ENCODE results near the gene TLR3.
A peak's percentile ranks its signal among the peaks of the same experiment; 100 is the strongest.

The TLR3 gene

DNA sequence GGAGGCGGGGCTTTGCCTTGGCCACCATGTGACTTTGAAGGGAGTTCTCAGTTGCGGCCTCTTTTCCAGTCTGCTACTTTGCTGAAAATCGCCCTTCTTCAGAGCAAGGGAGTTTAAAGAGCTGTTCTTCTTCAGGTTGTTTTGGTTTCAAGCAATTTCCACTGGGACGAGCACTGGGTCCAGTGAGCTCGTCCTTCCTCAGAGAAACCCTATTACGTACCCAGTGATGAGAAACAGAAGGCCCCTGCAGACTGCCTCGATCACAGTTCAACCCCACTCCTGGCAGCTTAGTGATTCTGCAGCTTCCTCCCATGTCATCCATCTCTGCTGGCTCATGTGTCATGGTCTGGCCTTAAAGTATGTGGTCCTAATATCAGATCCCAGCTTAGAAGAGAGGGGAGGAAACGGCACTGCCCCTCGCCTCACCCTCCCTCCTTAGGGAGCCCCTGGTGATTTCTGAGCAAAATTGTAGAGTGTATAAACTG, 27.8 kb downstream of the TLR3 start:
- TF ChIP-seq POLR2A (IDR thresholded peaks at IDR 0.05; ENCODE audit: low read depth, low read length), result no peak
- TF ChIP-seq POU2F2 (IDR thresholded peaks at IDR 0.05; ENCODE audit: low read depth, low read length), result no peak
- TF ChIP-seq SPI1 (IDR thresholded peaks at IDR 0.05; ENCODE audit: low read depth, low read length), result no peak
- TF ChIP-seq PAX5 (IDR thresholded peaks at IDR 0.05; ENCODE audit: insufficient read depth, low read length, severe bottlenecking), result no peak
- TF ChIP-seq POLR2AphosphoS5 (IDR thresholded peaks at IDR 0.05; ENCODE audit: low read depth, low read length), result no peak

GRCh38 chr4:186097386-186097785, 28.4 kb downstream of the TLR3 start:
- TF ChIP-seq SPI1 (IDR thresholded peaks at IDR 0.05; ENCODE audit: low read depth, low read length), result no peak
- TF ChIP-seq POU2F2 (IDR thresholded peaks at IDR 0.05; ENCODE audit: low read depth, low read length), result no peak
- no peak for DNase-seq (ENCODE audit: insufficient read length, low spot score)
- no peak for FAIRE-seq

More for the DNA sequence above, 27.8 kb downstream of the TLR3 start:
- DNase-seq (ENCODE audit: insufficient read length, low spot score), result no peak
- FAIRE-seq, result no peak

- FAIRE-seq (no peak), DNase-seq (ENCODE audit: insufficient read length, low spot score) (no peak)
- TF ChIP-seq POLR2AphosphoS5 (IDR thresholded peaks at IDR 0.05; ENCODE audit: low read depth, low read length) (no peak), PAX5 (IDR thresholded peaks at IDR 0.05; ENCODE audit: insufficient read depth, low read length, severe bottlenecking) (no peak), POU2F2 (IDR thresholded peaks at IDR 0.05; ENCODE audit: low read depth, low read length) (no peak), TAF1 (IDR thresholded peaks at IDR 0.05; ENCODE audit: low read depth, low read length) (no peak), SPI1 (IDR thresholded peaks at IDR 0.05; ENCODE audit: low read depth, low read length) (no peak), POLR2A (IDR thresholded peaks at IDR 0.05; ENCODE audit: low read depth, low read length) (no peak)
Measured at GRCh38 chr4:186102931-186103330, 34.0 kb downstream of the TLR3 start.

DNA sequence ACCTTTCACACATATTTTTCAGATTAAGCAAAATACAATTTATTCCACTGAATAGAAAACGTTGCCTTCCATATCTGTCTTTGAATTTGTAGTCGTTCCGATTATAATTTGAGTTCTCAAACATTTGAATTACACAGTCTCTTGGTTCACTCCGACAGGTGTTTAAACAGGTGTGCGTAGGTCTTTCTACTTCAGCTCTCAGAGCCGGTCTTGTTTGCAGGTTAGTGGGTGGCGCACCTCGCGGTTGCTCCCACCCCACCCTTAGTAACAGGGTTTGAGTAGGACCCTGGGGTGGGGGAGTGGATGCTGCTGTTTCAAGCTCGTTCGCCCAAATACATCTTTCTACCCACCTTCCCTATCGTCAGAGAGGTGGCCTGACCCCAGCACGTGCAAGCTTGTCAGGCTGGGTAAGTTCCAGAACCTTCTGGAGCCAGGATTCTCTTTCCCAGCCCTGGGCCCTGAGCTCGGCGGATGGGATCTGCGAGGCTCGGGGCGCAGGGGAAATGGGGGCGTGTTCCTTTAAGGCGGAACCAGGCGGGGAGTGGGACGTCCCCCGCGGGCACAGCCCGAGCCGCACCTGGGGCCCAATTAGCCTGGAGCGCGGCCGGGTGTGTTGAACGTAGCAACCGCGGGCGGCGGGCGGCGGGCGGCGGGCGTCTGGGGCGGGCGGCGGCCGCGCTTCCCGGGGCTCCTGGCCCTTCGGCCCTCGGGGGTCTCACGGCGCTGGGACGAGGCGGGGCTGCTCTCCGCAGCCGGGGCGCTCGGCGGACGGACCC, 35.3 kb downstream of the TLR3 start, which contains the start of gene FAM149A:
Gene FAM149A (plus strand): TSS at position 591 of the 776 bp plus-strand sequence.
- FAIRE-seq (no peak), DNase-seq (ENCODE audit: insufficient read length, low spot score) (peak; percentile 70)
- no peak for TF ChIP-seq PAX5 (IDR thresholded peaks at IDR 0.05; ENCODE audit: insufficient read depth, low read length, severe bottlenecking)
- TF ChIP-seq POLR2AphosphoS5 (IDR thresholded peaks at IDR 0.05; ENCODE audit: low read depth, low read length), result no peak
- no peak for TF ChIP-seq TAF1 (IDR thresholded peaks at IDR 0.05; ENCODE audit: low read depth, low read length)
- TF ChIP-seq POU2F2 (IDR thresholded peaks at IDR 0.05; ENCODE audit: low read depth, low read length), result no peak
- TF ChIP-seq POLR2A (IDR thresholded peaks at IDR 0.05; ENCODE audit: low read depth, low read length), result no peak
- TF ChIP-seq SPI1 (IDR thresholded peaks at IDR 0.05; ENCODE audit: low read depth, low read length), result no peak

- no peak for FAIRE-seq
- DNase-seq (ENCODE audit: insufficient read length, low spot score), result peak; percentile 44
Measured at GRCh38 chr4:186104890-186105646, 36.1 kb downstream of the TLR3 start.

GRCh38 chr4:186105647-186106321, 36.8 kb downstream of the TLR3 start:
- TF ChIP-seq SPI1 (IDR thresholded peaks at IDR 0.05; ENCODE audit: low read depth, low read length), result no peak
- no peak for TF ChIP-seq POU2F2 (IDR thresholded peaks at IDR 0.05; ENCODE audit: low read depth, low read length)
- TF ChIP-seq POLR2A (IDR thresholded peaks at IDR 0.05; ENCODE audit: low read depth, low read length), result no peak
- TF ChIP-seq POLR2AphosphoS5 (IDR thresholded peaks at IDR 0.05; ENCODE audit: low read depth, low read length), result no peak
- no peak for TF ChIP-seq PAX5 (IDR thresholded peaks at IDR 0.05; ENCODE audit: insufficient read depth, low read length, severe bottlenecking)
- TF ChIP-seq TAF1 (IDR thresholded peaks at IDR 0.05; ENCODE audit: low read depth, low read length), result no peak
- DNase-seq (ENCODE audit: insufficient read length, low spot score) (no peak), FAIRE-seq (no peak)

More at GRCh38 chr4:186104890-186105646, 36.1 kb downstream of the TLR3 start:
- TF ChIP-seq POLR2AphosphoS5 (IDR thresholded peaks at IDR 0.05; ENCODE audit: low read depth, low read length), result no peak
- no peak for TF ChIP-seq POLR2A (IDR thresholded peaks at IDR 0.05; ENCODE audit: low read depth, low read length)

GRCh38 chr4:186107947-186108346, 39.0 kb downstream of the TLR3 start:
- no peak for TF ChIP-seq SPI1 (IDR thresholded peaks at IDR 0.05; ENCODE audit: low read depth, low read length)
- no peak for FAIRE-seq
- no peak for DNase-seq (ENCODE audit: insufficient read length, low spot score)

GRCh38 chr4:186108391-186108790, 39.4 kb downstream of the TLR3 start:
- TF ChIP-seq POLR2AphosphoS5 (IDR thresholded peaks at IDR 0.05; ENCODE audit: low read depth, low read length) (no peak), POLR2A (IDR thresholded peaks at IDR 0.05; ENCODE audit: low read depth, low read length) (no peak), TAF1 (IDR thresholded peaks at IDR 0.05; ENCODE audit: low read depth, low read length) (no peak), SPI1 (IDR thresholded peaks at IDR 0.05; ENCODE audit: low read depth, low read length) (no peak), PAX5 (IDR thresholded peaks at IDR 0.05; ENCODE audit: insufficient read depth, low read length, severe bottlenecking) (no peak), POU2F2 (IDR thresholded peaks at IDR 0.05; ENCODE audit: low read depth, low read length) (no peak)
- FAIRE-seq (no peak), DNase-seq (ENCODE audit: insufficient read length, low spot score) (no peak)

DNA sequence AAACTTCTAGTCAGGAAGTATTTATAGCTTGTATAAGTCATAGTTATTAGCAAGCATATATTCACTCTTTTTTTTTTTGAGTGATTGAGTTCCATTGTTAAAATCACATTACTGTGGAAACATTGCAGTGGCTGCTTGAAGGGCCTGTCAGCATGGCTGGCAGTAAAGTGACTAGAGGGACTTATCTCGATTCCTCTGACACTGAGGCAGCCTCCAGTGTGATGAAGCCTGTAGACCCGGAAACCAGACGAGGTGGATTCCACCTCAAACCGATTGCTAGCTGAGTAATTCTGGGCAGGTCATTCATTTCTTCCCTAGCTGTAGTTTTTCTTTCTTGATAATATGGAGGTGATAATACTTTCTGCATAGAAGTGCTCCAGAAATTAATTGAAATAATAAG, 40.3 kb downstream of the TLR3 start:
- no peak for FAIRE-seq
- no peak for TF ChIP-seq POU2F2 (IDR thresholded peaks at IDR 0.05; ENCODE audit: low read depth, low read length)
- no peak for TF ChIP-seq POLR2AphosphoS5 (IDR thresholded peaks at IDR 0.05; ENCODE audit: low read depth, low read length)
- TF ChIP-seq PAX5 (IDR thresholded peaks at IDR 0.05; ENCODE audit: insufficient read depth, low read length, severe bottlenecking), result no peak
- no peak for TF ChIP-seq TAF1 (IDR thresholded peaks at IDR 0.05; ENCODE audit: low read depth, low read length)
- TF ChIP-seq POLR2A (IDR thresholded peaks at IDR 0.05; ENCODE audit: low read depth, low read length), result no peak
- TF ChIP-seq SPI1 (IDR thresholded peaks at IDR 0.05; ENCODE audit: low read depth, low read length), result no peak
- DNase-seq (ENCODE audit: insufficient read length, low spot score), result no peak

All from GM12891 (cell line).